CD4-positive, alpha-beta memory T cell (primary cell): ENCODE results near the gene TP53BP2. TPM values are rescaled to one million over a fixed set of nuclear protein-coding genes. Genes with fewer than 3 reads are reported as not detected.
A peak's percentile ranks its signal among the peaks of the same experiment; 100 is the strongest.

Source experiments
- CTCF ChIA-PET: fragments of 350-600 bp; sonication (Branson Sonifier 250); formaldehyde crosslinking; loops from one replicate; lab custom pipeline; 2021; ENCODE audit warnings: inconsistent platforms; ENCODE audit not compliant: partially characterized antibody; lab: Charles Lee
- POLR2A ChIA-PET: fragments of 350-600 bp; sonication (Branson Sonifier 250); formaldehyde crosslinking; loops from one replicate; lab custom pipeline; 2021; ENCODE audit not compliant: partially characterized antibody; lab: Charles Lee
- DNase-seq, 5 donors: peaks; one replicate each; pipeline versions ENCODE4 v3.0.0 to v3.0.0-alpha.2; 2020 to 2022; ENCODE audit warnings: mixed read lengths in 1 of 5
- H3K27ac ChIP-seq: one replicate; pipeline ENCODE4 v1.7.0; 2013; ENCODE audit warnings: low read depth, low read length
- H3K27me3 ChIP-seq: 2 replicates; pipeline ENCODE4 v1.7.0; 2013; ENCODE audit warnings: mild to moderate bottlenecking, low read length, moderate library complexity; ENCODE audit not compliant: insufficient read depth
- H3K36me3 ChIP-seq: 2 replicates; pipeline ENCODE4 v1.7.0; 2013; ENCODE audit warnings: mild to moderate bottlenecking, low read length, moderate library complexity; ENCODE audit not compliant: insufficient read depth
- H3K4me1 ChIP-seq: 2 replicates; pipeline ENCODE4 v1.7.0; 2013; ENCODE audit warnings: mild to moderate bottlenecking, low read length, moderate library complexity; ENCODE audit not compliant: insufficient read depth
- H3K4me3 ChIP-seq, 2 donors: one replicate each; pipeline ENCODE4 v1.7.0; 2013; ENCODE audit warnings: low read length in 2 of 2, mild to moderate bottlenecking in 1 of 2
- H3K9me3 ChIP-seq, 2 donors: one replicate each; pipeline ENCODE4 v1.7.0; 2013; ENCODE audit warnings: low read length in 2 of 2, control low read depth in 1 of 2; ENCODE audit not compliant: control insufficient read depth in 1 of 2
- H3K27ac Mint-ChIP-seq, 7 donors: one replicate each; pipeline ENCODE4 v1.8.0; 2020 to 2021; ENCODE audit warnings: mixed read lengths in 7 of 7, mild to moderate bottlenecking in 6 of 7, inconsistent platforms in 3 of 7, moderate library complexity in 3 of 7
- H3K27me3 Mint-ChIP-seq, 2 donors: one replicate each; pipeline ENCODE4 v1.8.0; 2020 to 2021; ENCODE audit warnings: mixed read lengths in 2 of 2
- H3K36me3 Mint-ChIP-seq, 2 donors: one replicate each; pipeline ENCODE4 v1.8.0; 2020 to 2021; ENCODE audit warnings: mixed read lengths in 2 of 2, inconsistent platforms in 1 of 2, mild to moderate bottlenecking in 1 of 2
- H3K4me1 Mint-ChIP-seq, 4 donors: one replicate each; pipeline ENCODE4 v1.8.0; 2020 to 2021; ENCODE audit warnings: mixed read lengths in 4 of 4, mild to moderate bottlenecking in 1 of 4
- H3K4me3 Mint-ChIP-seq, 8 donors: one replicate each; pipeline ENCODE4 v1.8.0; 2020 to 2021; ENCODE audit warnings: mixed read lengths in 8 of 8, mild to moderate bottlenecking in 7 of 8, moderate library complexity in 6 of 8, inconsistent platforms in 3 of 8
- H3K9me3 Mint-ChIP-seq, 8 donors: one replicate each; pipeline ENCODE4 v1.8.0; 2020 to 2021; ENCODE audit warnings: mixed read lengths in 8 of 8, mild to moderate bottlenecking in 5 of 8, inconsistent platforms in 3 of 8, moderate library complexity in 1 of 8
- intact Hi-C: fragments of 100-400 bp; cut with micrococcal nuclease; formaldehyde crosslinking; loops from one replicate; pipeline ENCODE4 v1.15.1; 2023
- polyA plus RNA-seq, 2 donors: library from polyadenylated mRNA; unstranded; fragments of 300-500 nt; fragmentation: Illumina TruSeq; gene quantifications; one replicate each; pipeline ENCODE4 v1.2.3, GENCODE V29; 2021
- total RNA-seq, 2 experiments: library from RNA; stranded (reverse); gene quantifications; one replicate each; pipeline ENCODE4 v1.2.3, GENCODE V29; 2021

The TP53BP2 gene
- total and polyA plus RNA-seq, 4 experiments from 2014 or later, result 8.5 to 49.8 (median 33.8) TPM

- H3K27ac Mint-ChIP-seq, result peak overlapping the region in 4 of 7 donors; percentile 46 to 86 (median 66)
Observed at GRCh38 chr1:223763251-223763650, 82.5 kb downstream of the TP53BP2 start.

GRCh38 chr1:223761411-223761810 is 84.3 kb downstream of the TP53BP2 start:
- intact Hi-C loops, result no loop called here
- H3K27ac ChIP-seq, result no peak overlapping the region
- no peak for DNase-seq
- H3K4me3 ChIP-seq, result no peak overlapping the region
- POLR2A ChIA-PET, result no interaction called here
- peaks cover 87% of the 10 kb centered on the region for H3K36me3 ChIP-seq
- Mint-ChIP-seq H3K27ac (peak overlapping the region in 2 of 7 donors; percentile 29 to 53), H3K4me1 (peaks cover 0 to 4% (median 0%) of the 10 kb centered on the region in 4 donors), H3K36me3 (peaks cover 53 to 91% of the 10 kb centered on the region in 2 donors), H3K27me3 (no peaks in the 10 kb centered on the region), H3K4me3 (no peak overlapping the region), H3K9me3 (peaks cover 0 to 2% (median 0%) of the 10 kb centered on the region in 8 donors)
- no peaks in the 10 kb centered on the region for H3K4me1 ChIP-seq
- no peaks in the 10 kb centered on the region for H3K27me3 ChIP-seq
- CTCF ChIA-PET, result interaction anchor here (1.4 to 2.5 kb wide), 2 partner anchors 12 to 66 kb away, joined by 4 to 19 read pairs; no protein-coding TSS in a partner anchor
- H3K9me3 ChIP-seq, result no peaks in the 10 kb centered on the region

More at GRCh38 chr1:223763251-223763650, 82.5 kb downstream of the TP53BP2 start:
- Mint-ChIP-seq H3K4me1 (peaks cover 0 to 4% (median 0%) of the 10 kb centered on the region in 4 donors), H3K36me3 (peaks cover 45 to 76% of the 10 kb centered on the region in 2 donors), H3K27me3 (no peaks in the 10 kb centered on the region), H3K4me3 (peak overlapping the region in 1 of 8 donors; percentile 57), H3K9me3 (peaks cover 0 to 2% (median 0%) of the 10 kb centered on the region in 8 donors)
- no peak for DNase-seq
- ChIA-PET CTCF (interaction anchor here (2.5 kb wide), 1 partner anchor 14 kb away, joined by 7 read pairs; no protein-coding TSS in a partner anchor), POLR2A (interaction anchor here (0.6 to 1.1 kb wide), 3 partner anchors 14 to 83 kb away, joined by 3 to 4 read pairs (median 3); no protein-coding TSS in a partner anchor)
- Histone ChIP-seq H3K27ac (no peak overlapping the region), H3K4me3 (no peak overlapping the region), H3K9me3 (no peaks in the 10 kb centered on the region), H3K4me1 (no peaks in the 10 kb centered on the region), H3K27me3 (no peaks in the 10 kb centered on the region), H3K36me3 (peaks cover 73% of the 10 kb centered on the region)
- intact Hi-C loops, result no loop called here

- POLR2A ChIA-PET, result no interaction called here
- Mint-ChIP-seq H3K4me1 (peaks cover 0 to 4% (median 0%) of the 10 kb centered on the region in 4 donors), H3K36me3 (peaks cover 47 to 89% of the 10 kb centered on the region in 2 donors), H3K27ac (peak overlapping the region in 2 of 7 donors; percentile 65 to 72), H3K4me3 (no peak overlapping the region), H3K9me3 (peaks cover 0 to 2% (median 0%) of the 10 kb centered on the region in 8 donors), H3K27me3 (no peaks in the 10 kb centered on the region)
- CTCF ChIA-PET, result interaction anchor here (1.4 to 2.5 kb wide), 3 partner anchors 11 to 65 kb away, joined by 4 to 19 read pairs (median 5); no protein-coding TSS in a partner anchor
- Histone ChIP-seq H3K27me3 (no peaks in the 10 kb centered on the region), H3K4me3 (no peak overlapping the region), H3K9me3 (no peaks in the 10 kb centered on the region), H3K36me3 (peaks cover 87% of the 10 kb centered on the region), H3K4me1 (no peaks in the 10 kb centered on the region), H3K27ac (no peak overlapping the region)
- no peak for DNase-seq
- intact Hi-C loops, result no loop called here
Observed at GRCh38 chr1:223760833-223761232, 84.9 kb downstream of the TP53BP2 start.

GRCh38 chr1:223759273-223759672 is 86.5 kb downstream of the TP53BP2 start:
- peaks cover 0 to 2% (median 0%) of the 10 kb centered on the region in 8 donors for H3K9me3 Mint-ChIP-seq
- Histone ChIP-seq H3K9me3 (no peaks in the 10 kb centered on the region), H3K4me3 (no peak overlapping the region), H3K4me1 (no peaks in the 10 kb centered on the region), H3K36me3 (peaks cover 88% of the 10 kb centered on the region), H3K27me3 (no peaks in the 10 kb centered on the region), H3K27ac (no peak overlapping the region)
- no peaks in the 10 kb centered on the region for H3K27me3 Mint-ChIP-seq
- ChIA-PET CTCF (interaction anchor here (1.0 to 2.5 kb wide), 3 partner anchors 10 to 74 kb away, joined by 3 to 19 read pairs (median 5); no protein-coding TSS in a partner anchor), POLR2A (no interaction called here)
- intact Hi-C loops, result no loop called here
- H3K27ac Mint-ChIP-seq, result peak overlapping the region in 2 of 7 donors; percentile 17 to 43
- H3K4me3 Mint-ChIP-seq, result no peak overlapping the region
- H3K36me3 Mint-ChIP-seq, result peaks cover 39 to 86% of the 10 kb centered on the region in 2 donors
- peaks cover 0 to 4% (median 0%) of the 10 kb centered on the region in 4 donors for H3K4me1 Mint-ChIP-seq
- no peak for DNase-seq

GRCh38 chr1:223758734-223759133 is 87.0 kb downstream of the TP53BP2 start:
- Mint-ChIP-seq H3K27ac (peak overlapping the region in 1 of 7 donors; percentile 37), H3K4me1 (peaks cover 0 to 4% (median 0%) of the 10 kb centered on the region in 4 donors), H3K36me3 (peaks cover 42 to 86% of the 10 kb centered on the region in 2 donors), H3K9me3 (peaks cover 0 to 2% (median 0%) of the 10 kb centered on the region in 8 donors), H3K4me3 (no peak overlapping the region), H3K27me3 (no peaks in the 10 kb centered on the region)
- Histone ChIP-seq H3K36me3 (peaks cover 89% of the 10 kb centered on the region), H3K4me3 (no peak overlapping the region), H3K27me3 (no peaks in the 10 kb centered on the region), H3K9me3 (no peaks in the 10 kb centered on the region), H3K4me1 (no peaks in the 10 kb centered on the region), H3K27ac (no peak overlapping the region)
- no peak for DNase-seq
- POLR2A ChIA-PET, result no interaction called here
- intact Hi-C loops, result no loop called here
- CTCF ChIA-PET, result interaction anchor here (1.0 to 2.9 kb wide), 3 partner anchors 9 to 73 kb away, joined by 3 to 11 read pairs (median 8); no protein-coding TSS in a partner anchor

- H3K27ac ChIP-seq, result no peak overlapping the region
- H3K9me3 Mint-ChIP-seq, result peaks cover 0 to 2% (median 0%) of the 10 kb centered on the region in 8 donors
- H3K4me3 ChIP-seq, result no peak overlapping the region
- peaks cover 92% of the 10 kb centered on the region for H3K36me3 ChIP-seq
- CTCF ChIA-PET, result interaction anchor here (2.1 to 2.9 kb wide), 3 partner anchors 8 to 61 kb away, joined by 4 to 11 read pairs (median 8); no protein-coding TSS in a partner anchor
- no peaks in the 10 kb centered on the region for H3K4me1 ChIP-seq
- no peaks in the 10 kb centered on the region for H3K27me3 Mint-ChIP-seq
- peaks cover 50 to 90% of the 10 kb centered on the region in 2 donors for H3K36me3 Mint-ChIP-seq
- H3K27ac Mint-ChIP-seq, result peak overlapping the region in 4 of 7 donors; percentile 25 to 81 (median 48)
- H3K4me3 Mint-ChIP-seq, result no peak overlapping the region
- no peaks in the 10 kb centered on the region for H3K27me3 ChIP-seq
- intact Hi-C loops, result no loop called here
- no peaks in the 10 kb centered on the region for H3K4me1 Mint-ChIP-seq
- POLR2A ChIA-PET, result interaction anchor here (0.6 kb wide), 1 partner anchor 40 kb away, joined by 3 read pairs; no protein-coding TSS in a partner anchor
- no peak for DNase-seq
- no peaks in the 10 kb centered on the region for H3K9me3 ChIP-seq
Observed at GRCh38 chr1:223756806-223757700, 88.7 kb downstream of the TP53BP2 start.
